ENCODE measurements around the gene SPATA4. TPM values are rescaled to one million over a fixed set of nuclear protein-coding genes. Genes with fewer than 3 reads are reported as not detected.

The SPATA4 gene
- total RNA-seq, 4 donors from 2014 or later: 0.33 to 1.0 (median 0.83) TPM; not detected in 1

DNA sequence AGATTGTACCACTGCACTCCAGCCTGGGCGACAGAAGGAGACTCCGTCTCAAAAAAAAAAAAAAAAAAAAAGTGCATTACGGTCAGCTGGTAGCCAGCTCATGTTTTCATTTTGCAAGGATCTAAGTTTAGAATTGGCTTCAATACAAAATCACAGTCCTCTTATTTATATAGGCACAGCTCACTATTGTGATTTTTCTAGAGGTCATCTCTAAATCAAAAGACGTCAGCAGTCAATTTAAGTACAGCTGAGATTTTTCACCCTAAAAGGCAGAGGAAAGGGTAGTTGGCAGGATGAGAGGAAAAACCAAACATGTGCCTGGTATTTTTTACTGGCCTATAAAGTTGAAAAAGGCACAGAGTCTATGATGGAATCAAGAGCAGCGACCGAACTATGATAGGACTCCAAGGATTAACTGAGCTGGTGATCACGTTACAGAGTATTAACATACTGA lies 42.8 kb upstream of the SPATA4 start:
- H3K4me1 ChIP-seq: peaks cover 8 to 36% (median 25%) of the 10 kb centered on the region in 4 donors
- peak overlapping the region in 3 of 4 donors; percentile 7 to 31 (median 17) for H3K4me3 ChIP-seq
- no peaks in the 10 kb centered on the region for H3K36me3 ChIP-seq
- TF ChIP-seq POLR2AphosphoS5 (IDR thresholded peaks at IDR 0.05) (peak; percentile 48 to 67), EP300 (IDR thresholded peaks at IDR 0.05) (peak; percentile 21)
- TF ChIP-seq, protein P1, sequence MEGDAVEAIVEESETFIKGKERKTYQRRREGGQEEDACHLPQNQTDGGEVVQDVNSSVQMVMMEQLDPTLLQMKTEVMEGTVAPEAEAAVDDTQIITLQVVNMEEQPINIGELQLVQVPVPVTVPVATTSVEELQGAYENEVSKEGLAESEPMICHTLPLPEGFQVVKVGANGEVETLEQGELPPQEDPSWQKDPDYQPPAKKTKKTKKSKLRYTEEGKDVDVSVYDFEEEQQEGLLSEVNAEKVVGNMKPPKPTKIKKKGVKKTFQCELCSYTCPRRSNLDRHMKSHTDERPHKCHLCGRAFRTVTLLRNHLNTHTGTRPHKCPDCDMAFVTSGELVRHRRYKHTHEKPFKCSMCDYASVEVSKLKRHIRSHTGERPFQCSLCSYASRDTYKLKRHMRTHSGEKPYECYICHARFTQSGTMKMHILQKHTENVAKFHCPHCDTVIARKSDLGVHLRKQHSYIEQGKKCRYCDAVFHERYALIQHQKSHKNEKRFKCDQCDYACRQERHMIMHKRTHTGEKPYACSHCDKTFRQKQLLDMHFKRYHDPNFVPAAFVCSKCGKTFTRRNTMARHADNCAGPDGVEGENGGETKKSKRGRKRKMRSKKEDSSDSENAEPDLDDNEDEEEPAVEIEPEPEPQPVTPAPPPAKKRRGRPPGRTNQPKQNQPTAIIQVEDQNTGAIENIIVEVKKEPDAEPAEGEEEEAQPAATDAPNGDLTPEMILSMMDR (IDR thresholded peaks at IDR 0.05): no peak
- no peaks in the 10 kb centered on the region for H3K27me3 ChIP-seq
- no peaks in the 10 kb centered on the region for H3K9me3 ChIP-seq
- WGBS: 28% methylated on average over 7 of the region's 7 CpGs
- no peak for DNase-seq (ENCODE audit: extremely low spot score)
- peak overlapping the region; percentile 75 to 87 (median 83) for H3K27ac ChIP-seq (replicated peaks in 1 of 4)
- intact Hi-C loops (cut with DNase I): no loop called here

DNA sequence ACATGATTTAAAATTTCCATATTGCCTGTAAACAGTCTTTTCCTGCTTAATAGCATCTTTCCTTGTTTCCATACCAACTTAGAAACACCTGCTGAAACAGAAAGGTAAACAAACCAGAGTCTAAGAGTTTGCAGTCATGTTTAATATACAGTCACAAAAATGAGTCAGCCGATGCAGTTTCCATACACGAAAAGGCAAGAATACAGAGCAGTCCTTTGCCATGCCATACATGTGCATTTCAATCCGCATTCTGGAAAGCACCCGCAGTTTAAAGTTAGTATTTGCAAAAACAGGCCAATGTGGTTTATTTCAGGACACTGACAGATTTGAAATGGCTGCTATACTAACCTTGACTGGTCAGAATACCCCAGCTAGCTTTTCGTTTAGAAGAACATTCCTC lies 41.6 kb upstream of the SPATA4 start:
- Histone ChIP-seq H3K9me3 (no peaks in the 10 kb centered on the region), H3K4me1 (peaks cover 8 to 36% (median 25%) of the 10 kb centered on the region in 4 donors), H3K4me3 (peak overlapping the region in 3 of 4 donors; percentile 17 to 31 (median 22)), H3K36me3 (no peaks in the 10 kb centered on the region), H3K27ac (replicated peaks in 1 of 4) (peak overlapping the region; percentile 75 to 87 (median 83)), H3K27me3 (no peaks in the 10 kb centered on the region)
- 46% methylated on average over 5 of the region's 5 CpGs for WGBS
- intact Hi-C loops (cut with DNase I): no loop called here
- no peak for DNase-seq (ENCODE audit: extremely low spot score)
- TF ChIP-seq POLR2A (IDR thresholded peaks at IDR 0.05; ENCODE audit: low read depth) (no peak), POLR2AphosphoS5 (IDR thresholded peaks at IDR 0.05) (no peak), EP300 (IDR thresholded peaks at IDR 0.05) (no peak)
- TF ChIP-seq, protein P1 (IDR thresholded peaks at IDR 0.05): no peak

DNA sequence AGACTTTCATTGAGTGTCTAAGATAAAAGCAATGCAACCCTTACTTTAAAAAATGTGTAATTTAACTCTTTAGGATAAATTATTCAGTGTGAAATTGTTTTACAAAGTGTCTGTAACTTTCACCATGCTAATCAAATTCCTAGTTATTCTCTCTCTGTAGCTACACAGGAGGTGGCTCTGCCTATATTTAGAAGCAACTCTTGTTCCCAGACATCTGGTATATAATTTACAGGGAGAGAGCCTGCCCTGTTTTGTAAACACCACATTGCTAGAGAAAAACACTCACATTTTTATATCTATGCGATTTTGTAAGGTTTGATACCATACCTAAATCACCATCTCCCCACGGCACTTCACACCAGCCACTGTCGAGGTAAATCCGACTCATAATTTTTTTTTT lies 35.5 kb upstream of the SPATA4 start:
- 52% methylated on average over 4 of the region's 4 CpGs for WGBS
- no peaks in the 10 kb centered on the region for H3K36me3 ChIP-seq
- no peak for TF ChIP-seq EP300 (IDR thresholded peaks at IDR 0.05)
- TF ChIP-seq POLR2AphosphoS5 (IDR thresholded peaks at IDR 0.05): no peak
- TF ChIP-seq, protein P1 (IDR thresholded peaks at IDR 0.05): no peak
- TF ChIP-seq POLR2A (IDR thresholded peaks at IDR 0.05; ENCODE audit: low read depth): no peak
- H3K4me1 ChIP-seq: peaks cover 0 to 46% (median 17%) of the 10 kb centered on the region in 4 donors
- no peak overlapping the region for H3K4me3 ChIP-seq
- H3K27me3 ChIP-seq: no peaks in the 10 kb centered on the region
- DNase-seq (ENCODE audit: extremely low spot score): no peak
- no peaks in the 10 kb centered on the region for H3K9me3 ChIP-seq
- intact Hi-C loops (cut with DNase I): no loop called here
- peak overlapping the region in 3 of 4 donors; percentile 1 to 34 (median 5) for H3K27ac ChIP-seq (replicated peaks in 1 of 4)

DNA sequence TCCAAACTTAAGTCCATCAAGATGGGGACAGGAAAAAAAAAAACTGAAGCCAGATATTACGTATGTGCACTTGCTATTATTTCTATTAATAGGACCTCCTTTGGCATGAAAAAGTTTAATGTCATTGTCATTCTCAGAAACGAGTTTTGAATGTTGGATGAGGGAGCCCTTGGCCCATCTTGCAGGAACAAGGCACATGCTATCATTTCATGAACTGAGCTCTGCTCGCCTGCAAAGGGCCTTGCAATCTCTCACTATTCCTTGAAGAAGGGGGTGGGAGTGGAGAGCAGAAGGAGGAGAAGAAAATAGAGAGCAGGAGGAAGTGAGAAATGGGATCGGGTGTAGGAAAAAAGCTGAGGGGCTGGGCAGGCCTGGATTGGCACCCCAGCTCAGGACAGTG lies 34.3 kb upstream of the SPATA4 start:
- no peaks in the 10 kb centered on the region for H3K9me3 ChIP-seq
- H3K4me3 ChIP-seq: no peak overlapping the region
- no peaks in the 10 kb centered on the region for H3K27me3 ChIP-seq
- TF ChIP-seq, protein P1 (IDR thresholded peaks at IDR 0.05): no peak
- TF ChIP-seq POLR2AphosphoS5 (IDR thresholded peaks at IDR 0.05) (no peak), POLR2A (IDR thresholded peaks at IDR 0.05; ENCODE audit: low read depth) (no peak), EP300 (IDR thresholded peaks at IDR 0.05) (no peak)
- WGBS: 26% methylated on average over 4 of the region's 4 CpGs
- no peaks in the 10 kb centered on the region for H3K36me3 ChIP-seq
- intact Hi-C loops (cut with DNase I): no loop called here
- H3K4me1 ChIP-seq: peaks cover 0 to 45% (median 17%) of the 10 kb centered on the region in 4 donors
- H3K27ac ChIP-seq (replicated peaks in 1 of 4): peak overlapping the region; percentile 5 to 58 (median 49)
- DNase-seq (ENCODE audit: extremely low spot score): peak; percentile 50

DNA sequence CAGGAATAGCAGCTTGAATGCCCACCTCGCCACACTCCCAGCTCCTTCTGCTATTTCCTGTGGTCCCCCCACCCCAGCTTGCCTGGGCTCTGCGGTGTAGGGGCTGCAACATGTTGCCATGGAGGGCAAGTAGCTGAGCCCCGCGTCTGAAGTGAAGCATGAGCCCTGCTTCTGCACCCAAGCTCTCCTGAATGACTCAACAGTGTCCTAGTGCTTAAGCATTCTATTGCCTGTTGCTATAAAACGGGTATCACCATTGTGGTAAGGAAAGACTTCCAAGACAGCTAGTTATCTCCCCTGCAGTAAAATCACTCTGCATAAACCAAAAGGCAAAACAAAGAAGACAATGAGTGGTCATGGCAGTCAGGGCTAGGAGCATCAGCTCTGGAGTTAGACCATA lies 31.4 kb upstream of the SPATA4 start:
- Histone ChIP-seq H3K27me3 (no peaks in the 10 kb centered on the region), H3K36me3 (no peaks in the 10 kb centered on the region), H3K27ac (replicated peaks in 1 of 4) (no peak overlapping the region), H3K4me3 (no peak overlapping the region), H3K9me3 (no peaks in the 10 kb centered on the region), H3K4me1 (peaks cover 0 to 45% (median 17%) of the 10 kb centered on the region in 4 donors)
- TF ChIP-seq POLR2AphosphoS5 (IDR thresholded peaks at IDR 0.05): no peak
- WGBS: 82% methylated on average over 4 of the region's 5 CpGs
- intact Hi-C loops (cut with DNase I): no loop called here
- no peak for DNase-seq (ENCODE audit: extremely low spot score)

Measured in esophagus muscularis mucosa (tissue), 4 donors.